H1 (cell line): ENCODE data around the gene DTD1. TPM values are rescaled to one million over a fixed set of nuclear protein-coding genes. Genes with fewer than 3 reads are reported as not detected.

Source experiments
- CTCF ChIA-PET: fragments of 300-600 bp; sonication (Branson Sonifier 250); formaldehyde crosslinking; loops from one replicate; lab custom pipeline; 2021; ENCODE audit not compliant: partially characterized antibody; lab: Charles Lee
- POLR2A ChIA-PET: fragments of 300-600 bp; sonication (Branson Sonifier 250); formaldehyde crosslinking; loops from one replicate; lab custom pipeline; 2021; ENCODE audit warnings: inconsistent platforms; ENCODE audit not compliant: partially characterized antibody; lab: Charles Lee
- DNase-seq, 2 experiments: peaks; one replicate each; pipeline versions ENCODE4 v3.0.0 to v3.0.0-alpha.2; 2010 to 2022; ENCODE audit warnings: low spot score in 2 of 2, low read depth in 1 of 2, mixed read lengths in 1 of 2
- FAIRE-seq: peaks from 2 replicates; lab custom pipeline; 2011; peaks lifted over from hg19 to GRCh38; lab: Jason Lieb, UNC
- H2AFZ ChIP-seq: 2 replicates; pipeline ENCODE4 v1.8.1; 2012; ENCODE audit warnings: low read length, inconsistent platforms
- H2AK5ac ChIP-seq: 2 replicates; pipeline ENCODE4 v1.6.1; 2013; ENCODE audit warnings: low read depth, low read length
- H2BK120ac ChIP-seq: replicated peaks from 2 replicates; pipeline ENCODE3; 2013; ENCODE audit warnings: low read depth, low read length, inconsistent platforms
- H2BK12ac ChIP-seq: 2 replicates; pipeline ENCODE4 v1.6.1; 2013; ENCODE audit warnings: low read depth, low read length
- H2BK15ac ChIP-seq: 2 replicates; pipeline ENCODE4 v1.6.1; 2013; ENCODE audit warnings: low read length
- H2BK20ac ChIP-seq: 2 replicates; pipeline ENCODE4 v1.6.1; 2013; ENCODE audit warnings: low read length
- H2BK5ac ChIP-seq: 2 replicates; pipeline ENCODE4 v1.6.1; 2013; ENCODE audit warnings: low read depth, low read length
- H3K14ac ChIP-seq: 2 replicates; pipeline ENCODE4 v1.6.1; 2013; ENCODE audit warnings: inconsistent platforms; ENCODE audit not compliant: insufficient read length
- H3K18ac ChIP-seq: 2 replicates; pipeline ENCODE4 v1.6.1; 2013; ENCODE audit warnings: low read length; ENCODE audit errors: extremely low read depth
- H3K23ac ChIP-seq: 2 replicates; pipeline ENCODE4 v1.6.1; 2013; ENCODE audit warnings: inconsistent platforms; ENCODE audit not compliant: insufficient read length
- H3K23me2 ChIP-seq: 2 replicates; pipeline ENCODE4 v1.6.1; 2013; ENCODE audit warnings: low read depth, low read length
- H3K27ac ChIP-seq: 2 replicates; pipeline ENCODE4 v1.6.1; 2011; ENCODE audit warnings: low read depth, low read length, inconsistent platforms
- H3K27me3 ChIP-seq, 4 experiments: replicated peaks in 1 of 4; 1 replicate in 1 of 4; 2 replicates in 3 of 4; pipeline versions ENCODE4 v1.6.1 to v1.8.1; 2011 to 2013; ENCODE audit warnings: low read length in 3 of 4, mild to moderate bottlenecking in 3 of 4, inconsistent platforms in 2 of 4, mixed read lengths in 2 of 4, moderate library complexity in 1 of 4; ENCODE audit not compliant: control insufficient read depth in 3 of 4, insufficient read depth in 3 of 4; ENCODE audit errors: extremely low read depth in 1 of 4
- H3K36me3 ChIP-seq, 4 experiments: 2 replicates each; pipeline versions ENCODE4 v1.6.1 to v1.8.1; 2011 to 2013; ENCODE audit warnings: mild to moderate bottlenecking in 4 of 4, low read length in 3 of 4, moderate library complexity in 2 of 4, control low read depth in 1 of 4, inconsistent platforms in 1 of 4; ENCODE audit not compliant: insufficient read depth in 4 of 4, control insufficient read depth in 2 of 4
- H3K4ac ChIP-seq: replicated peaks from 2 replicates; pipeline ENCODE3; 2013; ENCODE audit warnings: low read length, low read depth, mixed read lengths, inconsistent platforms; ENCODE audit not compliant: insufficient read length
- H3K4me1 ChIP-seq, 4 experiments: replicated peaks in 1 of 4; 1 replicate in 1 of 4; 2 replicates in 3 of 4; pipeline versions ENCODE4 v1.6.1 to v1.8.1; 2011 to 2013; ENCODE audit warnings: low read length in 3 of 4, inconsistent platforms in 2 of 4, mixed read lengths in 1 of 4; ENCODE audit not compliant: insufficient read depth in 4 of 4, control insufficient read depth in 3 of 4
- H3K4me2 ChIP-seq, 2 experiments: 2 replicates each; pipeline versions ENCODE4 v1.6.1 to v1.8.1; 2011 to 2013; ENCODE audit warnings: low read depth in 2 of 2, low read length in 2 of 2, control low read depth in 1 of 2, inconsistent platforms in 1 of 2, mild to moderate bottlenecking in 1 of 2; ENCODE audit not compliant: insufficient read depth in 1 of 2
- H3K4me3 ChIP-seq, 4 experiments: fragments of 200-600, 300-600 bp in 1 of 4; sonication (generic), shearing (Covaris generic), sonication (Bioruptor Twin) in 1 of 4; 2 replicates each; pipeline versions ENCODE4 v1.5.1 to v1.8.1; 2011 to 2016; ENCODE audit warnings: low read length in 4 of 4, low read depth in 3 of 4, control low read depth in 2 of 4, inconsistent platforms in 2 of 4, mild to moderate bottlenecking in 2 of 4, mixed read lengths in 1 of 4, moderate library complexity in 1 of 4; ENCODE audit not compliant: insufficient read depth in 2 of 4; ENCODE audit errors: extremely low read depth in 1 of 4
- H3K56ac ChIP-seq: replicated peaks from 2 replicates; pipeline ENCODE3; 2013; ENCODE audit warnings: low read depth, mild to moderate bottlenecking, mixed read lengths, low read length, inconsistent platforms; ENCODE audit not compliant: insufficient read length
- H3K79me1 ChIP-seq: 2 replicates; pipeline ENCODE4 v1.6.1; 2013; ENCODE audit warnings: low read depth, low read length, control low read depth
- H3K79me2 ChIP-seq, 2 experiments: 2 replicates each; pipeline versions ENCODE4 v1.6.1 to v1.8.1; 2012 to 2013; ENCODE audit warnings: low read length in 2 of 2, mild to moderate bottlenecking in 2 of 2, inconsistent platforms in 1 of 2; ENCODE audit not compliant: insufficient read depth in 2 of 2, control insufficient read depth in 1 of 2
- H3K9ac ChIP-seq, 4 experiments: replicated peaks in 1 of 4; 1 replicate in 1 of 4; 2 replicates in 3 of 4; pipeline versions ENCODE4 v1.6.1 to v1.8.1; 2011 to 2013; ENCODE audit warnings: low read depth in 3 of 4, low read length in 3 of 4, control low read depth in 2 of 4, mild to moderate bottlenecking in 2 of 4, moderate library complexity in 2 of 4, inconsistent platforms in 1 of 4; ENCODE audit errors: extremely low read depth in 1 of 4
- H3K9me3 ChIP-seq, 2 experiments: 2 replicates each; pipeline versions ENCODE4 v1.6.1 to v1.8.1; 2012 to 2013; ENCODE audit warnings: mild to moderate bottlenecking in 2 of 2, moderate library complexity in 2 of 2, control low read depth in 1 of 2, inconsistent platforms in 1 of 2, low read depth in 1 of 2, low read length in 1 of 2, mixed read lengths in 1 of 2; ENCODE audit not compliant: insufficient read depth in 2 of 2
- H4K20me1 ChIP-seq, 2 experiments: replicated peaks in 1 of 2; 2 replicates each; pipeline versions ENCODE3 to v1.8.1; 2011 to 2013; ENCODE audit warnings: inconsistent platforms in 2 of 2, low read length in 2 of 2, mild to moderate bottlenecking in 1 of 2; ENCODE audit not compliant: insufficient read depth in 2 of 2, control insufficient read depth in 1 of 2
- H4K5ac ChIP-seq: 2 replicates; pipeline ENCODE4 v1.6.1; 2013; ENCODE audit warnings: low read length, low read depth, mixed read lengths, inconsistent platforms; ENCODE audit not compliant: insufficient read length
- H4K8ac ChIP-seq: 2 replicates; pipeline ENCODE4 v1.8.0; 2013; ENCODE audit warnings: mild to moderate bottlenecking, moderate library complexity, low read length, inconsistent platforms; ENCODE audit not compliant: insufficient read depth; ENCODE audit errors: extremely low read depth
- H4K91ac ChIP-seq: replicated peaks from 2 replicates; pipeline ENCODE3; 2013; ENCODE audit warnings: low read length, mixed read lengths, inconsistent platforms; ENCODE audit not compliant: insufficient read length
- CBX5 ChIP-seq: fragments of 300-800, 300-1000 bp; sonication (generic); IDR thresholded peaks from 2 replicates; pipeline ENCODE4 v1.7.1; 2016; ENCODE audit warnings: antibody characterized with exemption, low read length, low read depth
- GABPA ChIP-seq: IDR thresholded peaks from 2 replicates; pipeline ENCODE4 v1.6.1; 2011; ENCODE audit warnings: mild to moderate bottlenecking, low read length, moderate library complexity, borderline replicate concordance; ENCODE audit not compliant: insufficient read depth
- POLR2AphosphoS5 ChIP-seq: IDR thresholded peaks from 2 replicates; pipeline ENCODE4 v1.6.1; 2011; ENCODE audit warnings: low read depth, low read length
- WGBS, 2 experiments: shearing (Covaris generic) in 1 of 2; methylation state at CpG; one replicate each; pipeline versions ENCODE4 v1.1.6 to v1.1.7; 2013 to 2015; ENCODE audit warnings: low lambda C conversion rate in 2 of 2, mixed read lengths in 2 of 2, inconsistent platforms in 1 of 2, low coverage in 1 of 2, missing lambda C conversion rate in 1 of 2; ENCODE audit not compliant: insufficient replicate concordance in 2 of 2, insufficient coverage in 1 of 2, insufficient read length in 1 of 2; ENCODE audit errors: extremely low coverage in 1 of 2, missing lambda C conversion rate in 1 of 2; 5-methylcytosine and 5-hydroxymethylcytosine counted together
- polyA plus RNA-seq, 7 experiments: library from polyadenylated mRNA; depleted of rRNA in 3 of 7; stranded (reverse) in 5 of 7; unstranded in 2 of 7; fragments of >200 nt in 5 of 7; fragments of 200-250 nt in 2 of 7; gene quantifications; 1 replicate in 5 of 7; 2 replicates in 1 of 7; 4 replicates in 1 of 7; pipeline versions ENCODE4 v1.2.1 to v1.2.3, GENCODE V29; 2011 to 2013; ENCODE audit warnings: missing spikeins in 2 of 7, mixed read lengths in 2 of 7
- total RNA-seq: library from RNA; stranded (reverse); fragmentation: NEBNext Ultra II Directional; extraction: Animal tissue kit (Norgen Biotek cat#: 25700); gene quantifications from 2 replicates; pipeline ENCODE4 v1.2.1, GENCODE V29; 2021
- TF ChIP-seq, protein P1 (sequence below), 3 experiments: IDR thresholded peaks; 1 replicate in 2 of 3; 2 replicates in 1 of 3; pipeline versions ENCODE4 v1.5.1 to v1.6.1; 2011; ENCODE audit warnings: low read length in 3 of 3, mild to moderate bottlenecking in 3 of 3, inconsistent platforms in 2 of 3, low read depth in 1 of 3, moderate library complexity in 1 of 3; ENCODE audit not compliant: insufficient read depth in 1 of 3; ENCODE audit errors: control extremely low read depth in 1 of 3
- TF ChIP-seq, protein P2 (sequence below): IDR thresholded peaks from 2 replicates; pipeline ENCODE4 v1.6.1; 2011; ENCODE audit warnings: low read length, improper control_type of control experiment

Gene DTD1
- total and polyA plus RNA-seq, 2 of the 8 experiments (the other 6 are each of a cell fraction or from before 2014, with no cell fraction given): 49.7 to 66.6 TPM

DNA sequence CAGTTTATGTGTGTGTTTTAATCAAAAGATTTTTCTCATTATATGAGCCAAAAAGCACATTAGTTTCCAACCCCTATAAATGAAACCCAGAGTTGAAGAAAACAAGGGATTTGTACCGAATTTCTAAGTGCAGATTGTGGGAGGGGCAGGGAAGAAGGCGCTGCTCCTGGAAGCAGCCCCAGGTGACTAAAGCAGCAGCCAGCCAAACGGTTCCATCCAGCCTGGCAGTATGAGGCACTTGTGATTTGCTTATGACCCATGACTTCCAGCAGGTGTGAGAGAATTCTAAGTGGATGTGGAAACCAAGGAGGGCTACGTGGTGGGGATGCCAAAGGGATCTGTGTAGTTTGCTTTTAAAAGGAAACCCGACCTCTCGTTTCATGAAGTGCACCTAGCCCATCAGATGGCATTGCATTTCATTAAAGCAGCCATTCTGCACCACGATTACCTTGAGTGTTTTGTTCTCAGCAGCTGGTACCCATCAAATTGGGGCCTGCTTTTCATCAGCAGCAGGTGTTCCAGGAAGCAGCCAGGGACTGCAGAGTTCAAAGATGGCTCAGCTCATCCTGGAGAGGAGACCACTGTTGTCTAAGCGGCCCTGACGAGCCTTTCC, 79.1 kb downstream of the DTD1 start:
- 76% methylated on average over 9 of the region's 9 CpGs; no CpG with 5 or more reads in 1 of the 2 experiments for WGBS, 2 experiments
- Histone ChIP-seq H3K9ac (no peak overlapping the region), H3K56ac (no peak overlapping the region), H4K91ac (no peak overlapping the region), H3K9me3 (no peaks in the 10 kb centered on the region), H3K14ac (no peak overlapping the region), H3K27me3 (no peaks in the 10 kb centered on the region), H3K79me1 (no peaks in the 10 kb centered on the region), H2BK15ac (no peak overlapping the region), H3K4ac (no peak overlapping the region), H3K23me2 (no peaks in the 10 kb centered on the region), H3K27ac (no peak overlapping the region), H2BK5ac (no peak overlapping the region), H4K5ac (no peak overlapping the region), H3K23ac (no peak overlapping the region), H3K18ac (no peak overlapping the region), H3K4me2 (peak overlapping the region in 1 of 2 experiments; percentile 8; a peak in 1 of 4 replicates), H3K4me1 (peaks cover 0 to 5% (median 1%) of the 10 kb centered on the region in 4 experiments; a peak in 4 of 7 replicates), H2BK120ac (no peak overlapping the region), H2BK12ac (no peak overlapping the region), H3K4me3 (no peak overlapping the region), H2AK5ac (no peak overlapping the region), H2AFZ (no peak overlapping the region), H4K20me1 (peaks cover 0 to 2% of the 10 kb centered on the region in 2 experiments), H2BK20ac (no peak overlapping the region), H3K36me3 (no peaks in the 10 kb centered on the region), H3K79me2 (no peaks in the 10 kb centered on the region), H4K8ac (no peak overlapping the region)
- POLR2A ChIA-PET: no interaction called here
- CTCF ChIA-PET: interaction anchor here (1.0 kb wide), 1 partner anchor 407 kb away, joined by 3 read pairs; no protein-coding TSS in a partner anchor
- TF ChIP-seq, protein P1, sequence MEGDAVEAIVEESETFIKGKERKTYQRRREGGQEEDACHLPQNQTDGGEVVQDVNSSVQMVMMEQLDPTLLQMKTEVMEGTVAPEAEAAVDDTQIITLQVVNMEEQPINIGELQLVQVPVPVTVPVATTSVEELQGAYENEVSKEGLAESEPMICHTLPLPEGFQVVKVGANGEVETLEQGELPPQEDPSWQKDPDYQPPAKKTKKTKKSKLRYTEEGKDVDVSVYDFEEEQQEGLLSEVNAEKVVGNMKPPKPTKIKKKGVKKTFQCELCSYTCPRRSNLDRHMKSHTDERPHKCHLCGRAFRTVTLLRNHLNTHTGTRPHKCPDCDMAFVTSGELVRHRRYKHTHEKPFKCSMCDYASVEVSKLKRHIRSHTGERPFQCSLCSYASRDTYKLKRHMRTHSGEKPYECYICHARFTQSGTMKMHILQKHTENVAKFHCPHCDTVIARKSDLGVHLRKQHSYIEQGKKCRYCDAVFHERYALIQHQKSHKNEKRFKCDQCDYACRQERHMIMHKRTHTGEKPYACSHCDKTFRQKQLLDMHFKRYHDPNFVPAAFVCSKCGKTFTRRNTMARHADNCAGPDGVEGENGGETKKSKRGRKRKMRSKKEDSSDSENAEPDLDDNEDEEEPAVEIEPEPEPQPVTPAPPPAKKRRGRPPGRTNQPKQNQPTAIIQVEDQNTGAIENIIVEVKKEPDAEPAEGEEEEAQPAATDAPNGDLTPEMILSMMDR (IDR thresholded peaks at IDR 0.05; ENCODE audit: control extremely low read depth in 1 of 3, insufficient read depth in 1 of 3, low read depth in 1 of 3, low read length in 3 of 3): no peak
- TF ChIP-seq, protein P2, sequence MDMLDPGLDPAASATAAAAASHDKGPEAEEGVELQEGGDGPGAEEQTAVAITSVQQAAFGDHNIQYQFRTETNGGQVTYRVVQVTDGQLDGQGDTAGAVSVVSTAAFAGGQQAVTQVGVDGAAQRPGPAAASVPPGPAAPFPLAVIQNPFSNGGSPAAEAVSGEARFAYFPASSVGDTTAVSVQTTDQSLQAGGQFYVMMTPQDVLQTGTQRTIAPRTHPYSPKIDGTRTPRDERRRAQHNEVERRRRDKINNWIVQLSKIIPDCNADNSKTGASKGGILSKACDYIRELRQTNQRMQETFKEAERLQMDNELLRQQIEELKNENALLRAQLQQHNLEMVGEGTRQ: no peak
- TF ChIP-seq POLR2AphosphoS5 (no peak), CBX5 (no peak), GABPA (no peak)
- no peak for FAIRE-seq
- no peak for DNase-seq
